Activated CD4-positive, alpha-beta T cell treated with anti-CD3 and anti-CD28 coated beads, Interleukin-2, amount 50 U/mL, for 4 hours (primary cell): ENCODE measurements around the gene RNU1-3.

Experiments used
- DNase-seq, 2 experiments: peaks; one replicate each; pipeline ENCODE4 v3.0.0-alpha.2; 2020

The RNU1-3 gene

DNA sequence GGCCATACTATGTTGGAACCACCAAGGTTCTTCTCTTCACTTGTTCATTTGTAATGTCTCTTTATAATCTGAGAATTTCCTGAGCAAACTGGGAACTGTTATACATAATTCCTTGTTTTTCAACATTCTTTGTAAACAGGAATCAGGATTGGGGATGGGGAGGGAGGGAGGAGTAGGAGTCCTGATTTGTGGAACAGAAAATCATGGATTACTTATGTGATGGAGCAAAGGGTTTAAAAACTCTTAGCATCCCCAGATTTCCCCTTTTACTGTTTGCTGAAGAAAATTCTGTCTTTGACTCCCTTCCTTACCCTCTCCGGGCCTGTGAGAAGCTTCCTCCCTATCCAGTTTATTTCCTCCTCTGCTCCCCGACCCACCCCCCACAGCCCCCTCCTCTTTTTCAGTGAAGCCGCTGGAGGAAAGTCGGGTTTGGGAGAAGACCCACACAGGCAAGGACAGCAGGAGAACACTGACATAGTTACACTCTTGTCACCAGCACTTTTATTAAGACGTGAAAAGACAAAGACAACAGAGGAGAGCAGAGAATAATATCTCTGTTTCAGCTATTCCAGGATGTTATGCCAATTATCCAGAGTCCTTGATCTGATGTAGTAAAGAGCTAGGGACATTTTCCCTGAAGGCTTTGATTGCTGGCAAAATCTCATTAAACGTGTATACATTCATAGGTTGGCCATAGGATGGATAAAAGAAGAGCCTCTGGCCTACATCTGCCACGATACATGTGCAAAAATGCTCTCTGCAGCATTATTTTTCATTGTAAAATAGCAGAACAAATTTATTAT lies 48.8 kb downstream of the RNU1-3 start:
- DNase-seq = no peak

DNA sequence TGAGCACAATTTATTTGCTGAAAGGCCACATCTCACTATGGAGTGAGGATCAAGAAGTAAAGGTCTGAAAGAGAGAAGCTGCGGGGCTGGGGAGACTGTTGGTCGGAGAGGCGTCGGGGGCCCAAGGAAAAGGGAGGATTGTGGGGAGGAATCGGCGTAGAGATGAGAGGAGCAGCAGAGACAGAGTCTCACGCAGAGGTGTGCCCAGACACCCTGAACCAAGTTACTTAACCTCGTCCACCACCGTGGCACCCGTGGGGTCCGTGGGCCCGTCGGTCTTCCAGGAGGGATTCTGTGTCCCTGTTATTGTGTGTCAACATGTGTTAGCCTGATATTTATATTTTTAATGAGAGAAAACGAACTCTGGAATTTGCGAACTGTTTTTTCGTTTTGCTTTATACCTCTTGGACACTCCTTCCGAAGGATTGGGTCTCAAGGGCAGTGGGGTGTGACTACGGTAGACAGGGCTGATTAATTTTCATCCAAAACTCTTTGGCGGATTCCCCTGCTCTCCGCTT lies 49.6 kb downstream of the RNU1-3 start:
- DNase-seq = no peak
